ENCODE results near the gene P2RX6.
A peak's percentile ranks its signal among the peaks of the same experiment; 100 is the strongest.

P2RX6 gene

DNA sequence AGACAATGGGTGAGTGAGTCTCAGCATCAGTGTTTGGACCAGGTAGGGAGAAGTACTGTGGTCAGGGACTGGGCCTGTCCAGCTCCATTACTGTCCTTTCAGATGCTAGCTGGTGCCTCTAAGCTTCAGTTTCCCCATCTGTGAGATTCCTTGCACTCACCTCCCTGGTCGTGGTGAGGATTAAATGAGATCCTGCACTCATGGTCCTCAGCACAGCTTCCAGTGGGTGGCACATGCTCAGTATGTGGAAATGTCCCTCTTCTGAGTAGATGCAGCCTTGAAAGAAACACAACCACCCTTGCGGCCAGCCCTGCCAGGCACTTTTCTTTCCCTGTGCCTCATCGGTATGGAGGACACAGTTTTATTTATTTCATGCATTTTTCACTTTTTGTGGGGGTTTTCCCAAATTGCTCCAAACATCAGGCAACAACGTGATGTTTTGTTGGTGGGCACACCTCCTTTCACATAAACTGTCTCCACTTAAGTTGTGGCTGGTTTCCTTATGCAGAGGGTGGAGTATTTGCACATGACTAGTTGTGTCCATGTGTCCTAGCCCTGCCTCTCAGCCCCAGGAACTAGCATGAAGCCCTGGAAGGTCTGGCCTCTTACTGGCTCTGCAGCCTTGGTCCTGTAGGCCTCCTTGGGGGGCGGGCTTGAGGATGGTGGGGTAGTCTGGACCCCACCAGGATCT, 31.7 kb upstream of the P2RX6 start:
- Mint-ChIP-seq H3K4me1 (peaks cover 33% of the 10 kb centered on the region), H3K4me3 (peak overlapping the region; percentile 90), H3K27ac (ENCODE audit: low read depth) (peak overlapping the region; percentile 86), H3K27me3 (no peaks in the 10 kb centered on the region), H3K9me3 (no peaks in the 10 kb centered on the region), H3K36me3 (ENCODE audit: insufficient read depth) (peaks cover 28% of the 10 kb centered on the region)
- ATAC-seq (replicated peaks; ENCODE audit: extremely low read depth, poor library complexity, severe bottlenecking) (no peak), DNase-seq (ENCODE audit: low spot score in 2 of 2) (no peak)

GRCh38 chr22:20985720-20986119, 29.2 kb upstream of the P2RX6 start:
- H3K36me3 Mint-ChIP-seq (ENCODE audit: insufficient read depth): peaks cover 26% of the 10 kb centered on the region
- H3K9me3 Mint-ChIP-seq: no peaks in the 10 kb centered on the region
- ATAC-seq (replicated peaks; ENCODE audit: extremely low read depth, poor library complexity, severe bottlenecking) (no peak), DNase-seq (ENCODE audit: low spot score in 2 of 2) (no peak)
- H3K27me3 Mint-ChIP-seq: no peaks in the 10 kb centered on the region
- H3K27ac Mint-ChIP-seq (ENCODE audit: low read depth): no peak overlapping the region
- no peak overlapping the region for H3K4me3 Mint-ChIP-seq
- peaks cover 23% of the 10 kb centered on the region for H3K4me1 Mint-ChIP-seq

DNA sequence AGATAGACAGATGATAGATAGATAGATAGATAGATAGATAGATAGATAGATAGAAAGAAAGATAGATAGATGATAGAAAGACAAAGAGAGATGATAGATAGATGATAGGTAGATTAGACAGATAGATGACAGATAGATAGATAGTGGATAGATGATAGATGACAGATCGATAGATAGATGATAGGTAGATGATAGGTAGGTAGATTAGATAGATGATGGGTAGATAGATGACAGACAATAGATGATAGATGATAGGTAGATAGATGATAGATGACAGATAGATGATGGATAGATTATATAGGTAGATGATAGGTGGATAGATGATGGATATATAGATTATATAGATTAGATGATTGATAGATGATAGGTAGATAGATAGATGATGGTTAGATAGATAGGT, 28.6 kb upstream of the P2RX6 start:
- H3K9me3 Mint-ChIP-seq: no peaks in the 10 kb centered on the region
- DNase-seq (ENCODE audit: low spot score in 2 of 2) (no peak), ATAC-seq (replicated peaks; ENCODE audit: extremely low read depth, poor library complexity, severe bottlenecking) (no peak)
- no peak overlapping the region for H3K27ac Mint-ChIP-seq (ENCODE audit: low read depth)
- no peak overlapping the region for H3K4me3 Mint-ChIP-seq
- peaks cover 20% of the 10 kb centered on the region for H3K4me1 Mint-ChIP-seq
- no peaks in the 10 kb centered on the region for H3K27me3 Mint-ChIP-seq
- H3K36me3 Mint-ChIP-seq (ENCODE audit: insufficient read depth): peaks cover 24% of the 10 kb centered on the region

DNA sequence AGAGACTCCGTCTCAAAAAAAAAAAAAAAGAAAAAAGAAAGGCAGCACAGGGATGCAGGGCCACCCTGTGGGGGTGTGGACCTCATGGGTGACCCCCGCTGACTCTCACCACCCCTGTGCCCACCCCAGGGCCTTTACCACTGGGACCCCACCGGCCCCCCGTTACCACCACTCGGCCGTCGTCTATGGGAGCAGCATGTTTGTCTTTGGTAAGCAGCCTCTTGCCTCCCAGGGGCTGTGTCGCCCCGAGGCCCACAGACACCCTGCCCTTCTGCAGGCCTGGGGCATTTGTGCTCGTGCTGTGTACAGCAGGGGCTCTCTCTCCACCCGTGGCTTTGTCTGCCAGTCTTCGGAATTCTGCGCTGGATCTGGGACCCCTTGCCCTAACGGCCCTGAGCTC, 27.6 kb upstream of the P2RX6 start:
- H3K36me3 Mint-ChIP-seq (ENCODE audit: insufficient read depth): peaks cover 20% of the 10 kb centered on the region
- H3K9me3 Mint-ChIP-seq: no peaks in the 10 kb centered on the region
- ATAC-seq (replicated peaks; ENCODE audit: extremely low read depth, poor library complexity, severe bottlenecking): no peak
- DNase-seq (ENCODE audit: low spot score in 2 of 2): no peak
- H3K4me1 Mint-ChIP-seq: peaks cover 16% of the 10 kb centered on the region
- no peaks in the 10 kb centered on the region for H3K27me3 Mint-ChIP-seq
- H3K27ac Mint-ChIP-seq (ENCODE audit: low read depth): no peak overlapping the region
- no peak overlapping the region for H3K4me3 Mint-ChIP-seq

- Mint-ChIP-seq H3K4me1 (peaks cover 5% of the 10 kb centered on the region), H3K27ac (ENCODE audit: low read depth) (no peak overlapping the region), H3K27me3 (no peaks in the 10 kb centered on the region), H3K36me3 (ENCODE audit: insufficient read depth) (peaks cover 17% of the 10 kb centered on the region), H3K9me3 (no peaks in the 10 kb centered on the region), H3K4me3 (no peak overlapping the region)
- DNase-seq (ENCODE audit: low spot score in 2 of 2): no peak
- ATAC-seq (replicated peaks; ENCODE audit: extremely low read depth, poor library complexity, severe bottlenecking): no peak
Observed at GRCh38 chr22:20988573-20989322, 26.2 kb upstream of the P2RX6 start.

DNA sequence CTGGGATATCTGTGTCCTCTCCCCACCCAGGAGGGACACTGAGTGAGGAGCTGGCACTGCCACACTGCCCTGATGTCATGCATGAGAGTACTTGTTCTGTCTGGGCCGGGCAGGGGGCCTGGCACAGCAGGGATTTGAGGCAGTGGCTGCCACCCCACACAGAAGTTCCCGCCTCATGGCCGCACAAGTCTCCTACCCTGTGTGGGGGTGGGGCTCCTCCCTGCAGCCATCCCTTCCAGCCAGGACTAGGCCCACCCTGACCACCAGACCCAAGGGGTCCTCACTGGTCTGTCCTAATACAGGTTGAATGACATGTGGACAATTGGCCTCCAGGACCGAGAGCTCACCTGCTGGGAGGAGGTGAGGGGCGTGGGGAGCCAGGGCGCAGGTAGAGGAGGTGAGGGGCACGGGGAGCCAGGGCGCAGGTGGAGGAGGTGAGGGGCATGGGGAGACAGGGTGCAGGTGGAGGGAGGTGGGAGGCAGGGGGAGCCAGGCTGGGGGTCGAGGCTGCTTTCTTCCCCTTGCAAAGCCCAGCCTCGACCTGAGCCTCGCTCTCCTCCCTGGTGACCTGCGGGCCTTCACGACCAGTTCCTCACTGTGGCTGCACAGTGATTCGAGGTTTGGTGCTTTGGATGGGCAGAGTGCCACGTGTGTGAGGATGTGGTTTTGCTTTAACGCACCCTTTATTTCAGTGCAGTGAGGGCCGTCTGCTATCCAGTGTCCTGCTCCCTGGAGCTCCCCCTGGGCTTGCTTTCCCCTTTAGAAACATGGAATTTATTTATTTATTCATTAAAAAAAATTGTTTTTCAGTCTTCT, 25.4 kb upstream of the P2RX6 start:
- Mint-ChIP-seq H3K9me3 (no peaks in the 10 kb centered on the region), H3K27me3 (no peaks in the 10 kb centered on the region), H3K4me3 (no peak overlapping the region), H3K27ac (ENCODE audit: low read depth) (no peak overlapping the region), H3K4me1 (no peaks in the 10 kb centered on the region), H3K36me3 (ENCODE audit: insufficient read depth) (peaks cover 17% of the 10 kb centered on the region)
- no peak for ATAC-seq (replicated peaks; ENCODE audit: extremely low read depth, poor library complexity, severe bottlenecking)
- DNase-seq (ENCODE audit: low spot score in 2 of 2): no peak

DNA sequence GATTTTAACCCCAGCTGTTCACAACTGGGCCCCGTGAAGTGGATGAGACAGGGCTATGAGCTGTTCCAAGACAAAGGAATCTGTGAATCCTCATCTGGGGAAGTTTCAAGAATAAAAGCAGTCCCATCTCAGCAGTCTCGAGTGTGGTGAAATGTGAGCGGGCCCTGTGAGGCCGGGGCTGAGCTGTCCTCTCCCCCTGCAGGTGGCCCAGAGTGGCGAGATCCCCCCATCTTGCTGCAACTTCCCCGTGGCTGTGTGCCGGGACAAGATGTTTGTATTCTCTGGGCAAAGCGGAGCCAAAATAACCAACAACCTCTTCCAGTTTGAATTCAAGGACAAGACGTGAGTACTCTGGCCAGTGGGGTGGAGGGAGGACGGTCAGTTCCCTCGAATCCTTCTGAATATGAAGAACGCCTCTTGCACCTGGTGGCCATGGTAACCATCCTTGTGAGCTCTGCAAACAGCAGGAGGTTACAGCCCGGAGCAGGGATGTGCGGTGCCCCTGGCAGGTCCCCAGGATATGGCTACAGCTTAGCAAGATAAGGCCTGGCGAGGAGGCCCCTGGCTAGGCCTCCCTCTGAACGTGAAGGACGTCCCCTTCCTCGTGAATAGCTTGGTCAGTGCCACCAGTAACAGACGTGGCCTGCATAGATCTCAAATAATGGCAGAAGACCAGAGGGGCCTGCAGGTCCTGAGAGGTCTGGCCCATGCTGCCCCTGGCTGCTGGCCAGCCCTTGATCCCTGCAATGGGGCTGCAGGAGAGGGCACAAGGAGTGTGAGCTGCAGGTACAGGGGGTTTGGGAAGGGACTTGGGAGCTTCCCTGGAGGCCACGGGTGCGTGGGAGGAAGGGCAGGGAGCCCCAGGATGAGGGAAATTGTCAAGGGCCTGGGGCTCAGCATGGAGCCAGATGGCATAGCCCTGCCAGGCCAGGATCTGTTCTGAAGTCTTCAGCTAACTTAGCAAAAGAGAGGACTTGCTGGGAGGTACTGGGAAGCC, 24.5 kb upstream of the P2RX6 start:
- no peaks in the 10 kb centered on the region for H3K9me3 Mint-ChIP-seq
- peaks cover 17% of the 10 kb centered on the region for H3K36me3 Mint-ChIP-seq (ENCODE audit: insufficient read depth)
- DNase-seq (ENCODE audit: low spot score in 2 of 2) (no peak), ATAC-seq (replicated peaks; ENCODE audit: extremely low read depth, poor library complexity, severe bottlenecking) (no peak)
- no peaks in the 10 kb centered on the region for H3K4me1 Mint-ChIP-seq
- H3K27ac Mint-ChIP-seq (ENCODE audit: low read depth): no peak overlapping the region
- H3K4me3 Mint-ChIP-seq: no peak overlapping the region
- H3K27me3 Mint-ChIP-seq: no peaks in the 10 kb centered on the region

- H3K4me1 Mint-ChIP-seq: no peaks in the 10 kb centered on the region
- no peaks in the 10 kb centered on the region for H3K9me3 Mint-ChIP-seq
- H3K27ac Mint-ChIP-seq (ENCODE audit: low read depth): no peak overlapping the region
- no peak overlapping the region for H3K4me3 Mint-ChIP-seq
- no peaks in the 10 kb centered on the region for H3K27me3 Mint-ChIP-seq
- ATAC-seq (replicated peaks; ENCODE audit: extremely low read depth, poor library complexity, severe bottlenecking) (no peak), DNase-seq (ENCODE audit: low spot score in 2 of 2) (no peak)
- H3K36me3 Mint-ChIP-seq (ENCODE audit: insufficient read depth): peaks cover 19% of the 10 kb centered on the region
Observed at GRCh38 chr22:20991252-20992055, 23.5 kb upstream of the P2RX6 start.

DNA sequence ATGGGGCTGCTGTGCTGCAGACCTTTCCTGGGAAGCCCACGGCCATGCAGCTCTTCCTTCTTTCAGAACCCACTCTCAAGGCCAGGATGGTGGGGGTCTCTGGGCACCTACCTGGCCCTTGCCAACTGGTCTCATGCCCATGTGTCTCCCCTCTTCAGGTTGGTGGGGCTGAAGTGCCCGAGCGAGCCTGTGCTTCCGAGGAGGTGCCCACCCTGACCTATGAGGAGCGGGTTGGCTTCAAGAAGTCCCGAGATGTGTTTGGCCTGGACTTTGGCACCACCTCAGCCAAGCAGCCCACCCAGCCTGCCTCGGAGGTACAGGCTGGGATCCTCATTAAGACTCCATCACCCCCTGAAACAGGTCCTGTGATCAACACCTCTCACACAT, 22.9 kb upstream of the P2RX6 start:
- Mint-ChIP-seq H3K27ac (ENCODE audit: low read depth) (no peak overlapping the region), H3K27me3 (no peaks in the 10 kb centered on the region), H3K9me3 (no peaks in the 10 kb centered on the region), H3K36me3 (ENCODE audit: insufficient read depth) (peaks cover 15% of the 10 kb centered on the region), H3K4me1 (no peaks in the 10 kb centered on the region), H3K4me3 (no peak overlapping the region)
- DNase-seq (ENCODE audit: low spot score in 2 of 2) (no peak), ATAC-seq (replicated peaks; ENCODE audit: extremely low read depth, poor library complexity, severe bottlenecking) (no peak)

DNA sequence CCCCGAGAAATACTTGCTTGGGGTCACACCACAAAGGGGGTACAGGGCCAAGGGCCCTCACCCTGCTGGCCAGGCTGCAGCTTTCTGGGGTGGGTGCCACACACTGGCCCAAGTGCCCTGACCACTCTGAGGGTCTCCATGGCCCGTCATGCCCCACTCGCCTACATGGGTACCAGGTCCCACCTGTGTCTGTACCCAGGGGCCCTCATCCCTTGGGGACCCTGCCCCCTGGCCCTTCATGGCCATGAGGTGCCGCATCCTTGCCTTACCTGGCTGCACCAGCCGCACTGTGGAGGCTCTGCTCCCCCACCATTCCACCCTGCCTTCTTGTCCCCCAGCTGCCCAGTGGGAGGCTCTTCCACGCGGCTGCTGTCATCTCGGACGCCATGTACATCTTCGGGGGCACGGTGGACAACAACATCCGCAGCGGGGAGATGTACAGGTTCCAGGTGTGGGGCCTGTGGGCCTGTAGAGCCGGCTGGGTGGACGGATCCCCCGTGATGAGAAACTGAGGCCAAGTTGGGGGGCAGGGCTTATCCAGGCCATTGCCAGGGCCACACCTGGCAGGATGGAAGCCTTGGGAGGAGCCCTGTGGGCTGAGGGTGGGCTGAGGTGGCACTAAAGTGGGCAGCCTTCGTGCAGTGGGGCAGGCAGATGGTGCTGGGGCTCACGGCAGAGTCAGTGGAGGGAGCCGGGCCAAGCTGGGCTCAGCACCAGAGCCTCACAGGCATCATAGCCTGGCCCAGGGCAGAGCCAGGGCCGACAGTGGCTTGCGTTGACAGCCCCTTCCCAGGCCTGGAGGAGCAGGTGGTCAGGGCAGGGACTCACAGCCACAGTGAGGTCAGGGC, 22.3 kb upstream of the P2RX6 start:
- Mint-ChIP-seq H3K36me3 (ENCODE audit: insufficient read depth) (peaks cover 10% of the 10 kb centered on the region), H3K4me3 (no peak overlapping the region)

More for the DNA sequence above, 22.3 kb upstream of the P2RX6 start:
- DNase-seq (ENCODE audit: low spot score in 2 of 2): no peak
- Mint-ChIP-seq H3K9me3 (no peaks in the 10 kb centered on the region), H3K27me3 (no peaks in the 10 kb centered on the region), H3K4me1 (no peaks in the 10 kb centered on the region), H3K27ac (ENCODE audit: low read depth) (no peak overlapping the region)
- ATAC-seq (replicated peaks; ENCODE audit: extremely low read depth, poor library complexity, severe bottlenecking): no peak
